DND-41 (cell line): ENCODE results near the gene MAT2A.

ENCODE experiments used
- ATAC-seq: fragments of 200-7000 bp; cut with Tn5 transposase; 3 replicates; pipeline ENCODE4 v1.9.1; 2021; ENCODE audit warnings: low read depth; ENCODE audit not compliant: insufficient read depth
- DNase-seq: peaks from one replicate; pipeline ENCODE4 v3.0.0-alpha.2; 2020
- H2AFZ ChIP-seq: 2 replicates; pipeline ENCODE4 v1.6.0; 2012; ENCODE audit warnings: low read depth, low read length
- H3K27ac ChIP-seq: 2 replicates; pipeline ENCODE4 v1.5.1; 2012; ENCODE audit warnings: low read length, inconsistent platforms
- H3K27me3 ChIP-seq: fragments of 200-600 bp; sonication (generic); 2 replicates; pipeline ENCODE4 v1.6.0; 2012; ENCODE audit warnings: low read length, mild to moderate bottlenecking, inconsistent platforms; ENCODE audit not compliant: insufficient read depth, poor library complexity
- H3K36me3 ChIP-seq: 2 replicates; pipeline ENCODE4 v1.5.1; 2012; ENCODE audit warnings: low read length, inconsistent platforms; ENCODE audit not compliant: insufficient read depth
- H3K4me1 ChIP-seq: 2 replicates; pipeline ENCODE4 v1.5.1; 2012; ENCODE audit warnings: mild to moderate bottlenecking, low read length; ENCODE audit not compliant: insufficient read depth
- H3K4me2 ChIP-seq: 2 replicates; pipeline ENCODE4 v1.6.0; 2012; ENCODE audit warnings: mild to moderate bottlenecking, moderate library complexity, low read length, inconsistent platforms; ENCODE audit not compliant: insufficient read depth
- H3K4me3 ChIP-seq, 2 experiments: fragments of 200-600 bp in 1 of 2; shearing (Covaris generic) in 1 of 2; 2 replicates each; pipeline ENCODE4 v1.5.1; 2012 to 2016; ENCODE audit warnings: inconsistent platforms in 2 of 2, low read length in 2 of 2, mild to moderate bottlenecking in 2 of 2, low read depth in 1 of 2, moderate library complexity in 1 of 2
- H3K79me2 ChIP-seq: 2 replicates; pipeline ENCODE4 v1.6.0; 2012; ENCODE audit warnings: low read length, inconsistent platforms; ENCODE audit not compliant: insufficient read depth
- H3K9ac ChIP-seq: 2 replicates; pipeline ENCODE4 v1.6.0; 2012; ENCODE audit warnings: low read depth, mild to moderate bottlenecking, inconsistent platforms, low read length, moderate library complexity
- H3K9me3 ChIP-seq: 2 replicates; pipeline ENCODE4 v1.5.1; 2012; ENCODE audit warnings: low read length, moderate library complexity, mild to moderate bottlenecking, inconsistent platforms; ENCODE audit not compliant: insufficient read depth, severe bottlenecking
- H4K20me1 ChIP-seq: 2 replicates; pipeline ENCODE4 v1.6.0; 2012; ENCODE audit warnings: low read length; ENCODE audit not compliant: insufficient read depth
- EZH2 ChIP-seq: IDR thresholded peaks from 3 replicates; pipeline ENCODE4 v1.6.1; 2012; ENCODE audit warnings: borderline replicate concordance, low read depth, mild to moderate bottlenecking, moderate library complexity, low read length, inconsistent platforms; ENCODE audit not compliant: severe bottlenecking
- TF ChIP-seq, protein P1 (sequence below): IDR thresholded peaks from 2 replicates; pipeline ENCODE4 v1.5.1; 2012; ENCODE audit warnings: borderline replicate concordance, low read length, moderate library complexity, mild to moderate bottlenecking; ENCODE audit not compliant: poor library complexity, severe bottlenecking; ENCODE audit errors: extremely low read depth

Gene MAT2A

DNA sequence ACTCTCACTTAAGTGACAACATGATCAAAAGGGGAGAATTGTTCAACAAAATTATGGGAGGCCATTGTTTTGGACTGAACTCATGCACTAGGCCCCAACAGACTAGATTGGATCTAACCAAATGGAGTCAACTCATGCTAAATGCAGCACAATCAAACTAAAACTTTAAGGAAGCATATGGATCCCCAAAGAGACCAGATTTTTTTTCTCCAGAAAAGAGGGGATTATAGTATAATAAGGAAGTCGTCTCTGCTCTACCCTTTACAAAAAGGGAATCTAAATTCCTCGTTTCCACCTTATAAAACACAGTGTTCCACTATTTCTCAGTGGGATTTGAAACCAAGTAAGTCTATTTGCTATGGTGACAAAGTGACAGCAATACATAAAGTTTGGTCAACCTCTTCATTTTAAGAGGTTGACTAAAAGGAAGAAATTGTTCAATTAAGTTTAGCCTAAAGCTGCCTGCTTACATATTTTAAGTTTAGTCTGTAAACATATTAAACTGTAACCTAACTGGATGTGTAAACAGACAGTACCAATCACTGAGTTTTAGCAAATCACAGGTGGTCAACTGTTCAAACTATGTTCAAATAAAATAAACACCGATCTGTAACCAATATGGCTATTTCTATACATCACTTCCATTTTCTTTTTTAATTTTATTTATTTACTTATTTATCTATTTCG, 40.9 kb upstream of the MAT2A start:
- H3K36me3 ChIP-seq = no peaks in the 10 kb centered on the region
- no peaks in the 10 kb centered on the region for H3K79me2 ChIP-seq
- no peak overlapping the region for H2AFZ ChIP-seq
- H3K4me1 ChIP-seq = no peaks in the 10 kb centered on the region
- ATAC-seq (no peak), DNase-seq (no peak)
- no peak overlapping the region for H3K9ac ChIP-seq
- no peaks in the 10 kb centered on the region for H3K27me3 ChIP-seq
- H3K4me3 ChIP-seq = no peak overlapping the region
- no peaks in the 10 kb centered on the region for H3K9me3 ChIP-seq
- H3K4me2 ChIP-seq = no peak overlapping the region
- TF ChIP-seq, protein P1, sequence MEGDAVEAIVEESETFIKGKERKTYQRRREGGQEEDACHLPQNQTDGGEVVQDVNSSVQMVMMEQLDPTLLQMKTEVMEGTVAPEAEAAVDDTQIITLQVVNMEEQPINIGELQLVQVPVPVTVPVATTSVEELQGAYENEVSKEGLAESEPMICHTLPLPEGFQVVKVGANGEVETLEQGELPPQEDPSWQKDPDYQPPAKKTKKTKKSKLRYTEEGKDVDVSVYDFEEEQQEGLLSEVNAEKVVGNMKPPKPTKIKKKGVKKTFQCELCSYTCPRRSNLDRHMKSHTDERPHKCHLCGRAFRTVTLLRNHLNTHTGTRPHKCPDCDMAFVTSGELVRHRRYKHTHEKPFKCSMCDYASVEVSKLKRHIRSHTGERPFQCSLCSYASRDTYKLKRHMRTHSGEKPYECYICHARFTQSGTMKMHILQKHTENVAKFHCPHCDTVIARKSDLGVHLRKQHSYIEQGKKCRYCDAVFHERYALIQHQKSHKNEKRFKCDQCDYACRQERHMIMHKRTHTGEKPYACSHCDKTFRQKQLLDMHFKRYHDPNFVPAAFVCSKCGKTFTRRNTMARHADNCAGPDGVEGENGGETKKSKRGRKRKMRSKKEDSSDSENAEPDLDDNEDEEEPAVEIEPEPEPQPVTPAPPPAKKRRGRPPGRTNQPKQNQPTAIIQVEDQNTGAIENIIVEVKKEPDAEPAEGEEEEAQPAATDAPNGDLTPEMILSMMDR = no peak
- TF ChIP-seq EZH2 = no peak
- H4K20me1 ChIP-seq = no peaks in the 10 kb centered on the region
- H3K27ac ChIP-seq = no peak overlapping the region

DNA sequence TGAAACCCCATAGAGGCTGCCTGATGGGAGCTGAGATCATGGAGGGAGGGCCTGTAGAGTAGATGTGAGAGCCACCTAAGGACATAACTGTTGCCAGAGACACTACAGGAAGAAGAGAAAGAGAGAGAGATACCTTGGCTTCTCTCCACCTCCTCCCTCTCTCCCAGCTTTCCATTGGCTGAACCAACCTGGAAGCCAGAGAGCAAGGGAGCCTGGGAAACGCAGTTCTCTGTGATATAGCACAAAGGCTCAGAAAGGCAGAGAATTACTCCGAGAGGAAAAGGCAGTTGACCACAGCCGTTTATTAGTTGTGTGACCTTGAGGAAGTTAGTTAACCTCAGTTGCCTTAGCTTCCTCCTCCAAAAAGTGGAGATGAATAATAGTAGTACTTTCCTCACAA, 37.7 kb upstream of the MAT2A start:
- Histone ChIP-seq H4K20me1 (no peaks in the 10 kb centered on the region), H3K36me3 (no peaks in the 10 kb centered on the region), H3K4me3 (no peak overlapping the region), H3K9me3 (no peaks in the 10 kb centered on the region), H3K4me1 (no peaks in the 10 kb centered on the region), H2AFZ (no peak overlapping the region), H3K4me2 (no peak overlapping the region), H3K79me2 (no peaks in the 10 kb centered on the region), H3K27me3 (no peaks in the 10 kb centered on the region), H3K27ac (no peak overlapping the region), H3K9ac (no peak overlapping the region)
- TF ChIP-seq EZH2 = no peak
- TF ChIP-seq, protein P1 = no peak
- ATAC-seq (no peak; the same call in 2 of the 3 replicates), DNase-seq (no peak)

DNA sequence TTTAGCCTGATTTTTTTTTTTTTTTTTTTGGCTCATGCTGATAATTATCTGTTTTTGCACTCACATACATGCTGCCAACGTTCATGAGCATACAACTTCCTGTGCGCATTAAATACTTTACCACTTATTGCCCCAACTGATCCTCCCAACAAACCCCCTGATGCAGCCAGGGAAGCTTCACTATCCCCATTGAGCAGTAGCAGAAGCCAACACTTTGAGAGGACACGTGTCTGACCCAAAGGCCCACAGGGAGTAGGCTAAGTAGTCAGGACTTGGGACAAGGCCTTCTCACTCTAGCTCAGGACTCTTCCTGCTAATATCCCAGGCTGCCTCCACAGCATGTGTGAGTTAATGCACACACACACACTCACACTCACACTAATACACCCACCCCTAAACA, 36.2 kb upstream of the MAT2A start:
- TF ChIP-seq EZH2 = no peak
- TF ChIP-seq, protein P1 = no peak
- ATAC-seq (no peak), DNase-seq (no peak)
- Histone ChIP-seq H3K9ac (no peak overlapping the region), H2AFZ (peak overlapping the region; percentile 47), H3K4me2 (no peak overlapping the region), H3K4me1 (no peaks in the 10 kb centered on the region), H4K20me1 (no peaks in the 10 kb centered on the region), H3K27me3 (no peaks in the 10 kb centered on the region), H3K4me3 (no peak overlapping the region), H3K79me2 (no peaks in the 10 kb centered on the region), H3K36me3 (no peaks in the 10 kb centered on the region), H3K27ac (no peak overlapping the region), H3K9me3 (no peaks in the 10 kb centered on the region)
